ENCODE measurements around the gene IFRD1.

IFRD1 gene

GRCh38 chr7:112488264-112488552, 37.9 kb downstream of the IFRD1 start:
- no peaks in the 10 kb centered on the region for H3K9me3 ChIP-seq (ENCODE audit: insufficient read depth, low read depth, low read length)
- H3K4me1 ChIP-seq (ENCODE audit: insufficient read depth, low read length) = peaks cover 15% of the 10 kb centered on the region; the same call in 1 of the 2 replicates
- H3K4me3 ChIP-seq (ENCODE audit: low read length) = no peak overlapping the region
- no peak overlapping the region for H3K9ac ChIP-seq (ENCODE audit: low read depth, low read length)
- H3K36me3 ChIP-seq (ENCODE audit: insufficient read depth, low read length) = no peaks in the 10 kb centered on the region
- no peak overlapping the region for H3K27ac ChIP-seq (ENCODE audit: low read depth, low read length)
- 95% methylated on average over 4 of the region's 4 CpGs for WGBS
- no peaks in the 10 kb centered on the region for H3K27me3 ChIP-seq (ENCODE audit: insufficient read depth, low read length)

GRCh38 chr7:112492186-112492585, 41.9 kb downstream of the IFRD1 start:
- Histone ChIP-seq H3K9me3 (ENCODE audit: insufficient read depth, low read depth, low read length) (no peaks in the 10 kb centered on the region), H3K4me3 (ENCODE audit: low read length) (no peak overlapping the region), H3K36me3 (ENCODE audit: insufficient read depth, low read length) (no peaks in the 10 kb centered on the region), H3K9ac (ENCODE audit: low read depth, low read length) (no peak overlapping the region), H3K27ac (ENCODE audit: low read depth, low read length) (no peak overlapping the region), H3K27me3 (ENCODE audit: insufficient read depth, low read length) (no peaks in the 10 kb centered on the region), H3K4me1 (ENCODE audit: insufficient read depth, low read length) (no peaks in the 10 kb centered on the region)
- 93% methylated on average over 2 of the region's 2 CpGs for WGBS

GRCh38 chr7:112494656-112495055, 44.4 kb downstream of the IFRD1 start:
- Histone ChIP-seq H3K27ac (ENCODE audit: low read depth, low read length) (no peak overlapping the region), H3K4me1 (ENCODE audit: insufficient read depth, low read length) (no peaks in the 10 kb centered on the region), H3K9ac (ENCODE audit: low read depth, low read length) (no peak overlapping the region), H3K27me3 (ENCODE audit: insufficient read depth, low read length) (no peaks in the 10 kb centered on the region), H3K36me3 (ENCODE audit: insufficient read depth, low read length) (no peaks in the 10 kb centered on the region), H3K4me3 (ENCODE audit: low read length) (no peak overlapping the region), H3K9me3 (ENCODE audit: insufficient read depth, low read depth, low read length) (no peaks in the 10 kb centered on the region)
- 86% methylated on average over 2 of the region's 2 CpGs for WGBS

DNA sequence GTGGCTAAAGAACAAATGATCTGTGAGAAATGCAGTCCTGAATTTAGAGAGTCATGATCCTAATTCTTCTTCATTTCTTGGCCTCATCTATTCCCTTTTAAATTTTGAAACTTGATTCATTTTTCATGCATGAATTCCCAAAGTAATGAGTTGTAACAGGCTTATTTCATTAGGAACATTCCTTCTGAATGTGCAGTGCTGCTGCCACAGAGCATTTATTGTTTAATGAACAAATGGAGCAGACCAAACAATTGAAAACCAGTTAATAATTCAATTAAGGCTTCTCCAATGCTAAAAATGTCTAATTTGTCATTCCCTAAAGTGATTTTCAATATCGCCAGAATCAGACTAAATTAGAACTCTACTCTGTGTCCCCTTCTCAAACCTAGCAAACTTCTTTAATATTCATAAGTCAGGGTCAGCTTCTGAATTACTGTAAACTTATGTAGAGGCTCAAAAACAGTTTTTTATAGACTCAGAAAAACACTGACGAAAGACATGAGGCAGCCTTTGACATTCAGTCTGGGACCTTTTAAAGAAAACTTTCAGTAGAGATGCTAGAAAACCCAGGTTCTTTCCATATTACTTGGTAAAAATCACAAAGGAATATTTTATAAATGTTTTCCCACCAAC, 45.0 kb downstream of the IFRD1 start:
- Histone ChIP-seq H3K9ac (ENCODE audit: low read depth, low read length) (no peak overlapping the region), H3K9me3 (ENCODE audit: insufficient read depth, low read depth, low read length) (no peaks in the 10 kb centered on the region), H3K4me1 (ENCODE audit: insufficient read depth, low read length) (no peaks in the 10 kb centered on the region), H3K27me3 (ENCODE audit: insufficient read depth, low read length) (no peaks in the 10 kb centered on the region), H3K27ac (ENCODE audit: low read depth, low read length) (no peak overlapping the region), H3K36me3 (ENCODE audit: insufficient read depth, low read length) (no peaks in the 10 kb centered on the region), H3K4me3 (ENCODE audit: low read length) (no peak overlapping the region)
- 94% methylated on average over 2 of the region's 2 CpGs for WGBS

GRCh38 chr7:112495810-112496462, 45.7 kb downstream of the IFRD1 start:
- WGBS = 54% methylated on average over 6 of the region's 6 CpGs
- no peaks in the 10 kb centered on the region for H3K27me3 ChIP-seq (ENCODE audit: insufficient read depth, low read length)
- H3K4me3 ChIP-seq (ENCODE audit: low read length) = no peak overlapping the region
- no peak overlapping the region for H3K27ac ChIP-seq (ENCODE audit: low read depth, low read length)
- no peak overlapping the region for H3K9ac ChIP-seq (ENCODE audit: low read depth, low read length)
- H3K4me1 ChIP-seq (ENCODE audit: insufficient read depth, low read length) = no peaks in the 10 kb centered on the region
- no peaks in the 10 kb centered on the region for H3K36me3 ChIP-seq (ENCODE audit: insufficient read depth, low read length)
- no peaks in the 10 kb centered on the region for H3K9me3 ChIP-seq (ENCODE audit: insufficient read depth, low read depth, low read length)

GRCh38 chr7:112497481-112497880, 47.2 kb downstream of the IFRD1 start:
- Histone ChIP-seq H3K36me3 (ENCODE audit: insufficient read depth, low read length) (no peaks in the 10 kb centered on the region), H3K27ac (ENCODE audit: low read depth, low read length) (no peak overlapping the region), H3K4me1 (ENCODE audit: insufficient read depth, low read length) (no peaks in the 10 kb centered on the region), H3K9ac (ENCODE audit: low read depth, low read length) (no peak overlapping the region), H3K9me3 (ENCODE audit: insufficient read depth, low read depth, low read length) (no peaks in the 10 kb centered on the region), H3K27me3 (ENCODE audit: insufficient read depth, low read length) (no peaks in the 10 kb centered on the region), H3K4me3 (ENCODE audit: low read length) (no peak overlapping the region)
- 57% methylated on average over 2 of the region's 2 CpGs for WGBS

DNA sequence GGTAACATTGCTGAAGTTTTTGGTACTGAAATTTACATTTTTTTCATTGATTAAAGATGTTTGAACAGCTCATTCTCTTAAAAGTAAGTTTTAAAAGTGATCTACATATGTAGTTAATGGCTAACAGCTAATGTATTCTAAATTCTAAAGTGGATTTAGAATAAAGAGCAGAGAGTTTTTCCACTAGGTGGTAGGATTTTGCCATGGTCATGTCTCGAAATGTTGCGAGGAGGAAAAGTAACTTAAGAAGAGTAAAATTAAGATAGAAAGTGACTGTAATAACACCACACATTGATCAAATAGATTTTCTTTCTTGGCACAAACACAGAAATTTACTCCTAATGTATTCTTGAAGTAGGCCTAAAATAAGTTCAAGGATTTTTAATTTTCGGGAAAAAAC, 50.4 kb downstream of the IFRD1 start:
- Histone ChIP-seq H3K27ac (ENCODE audit: low read depth, low read length) (no peak overlapping the region), H3K4me3 (ENCODE audit: low read length) (no peak overlapping the region), H3K27me3 (ENCODE audit: insufficient read depth, low read length) (no peaks in the 10 kb centered on the region), H3K9ac (ENCODE audit: low read depth, low read length) (no peak overlapping the region), H3K9me3 (ENCODE audit: insufficient read depth, low read depth, low read length) (no peaks in the 10 kb centered on the region), H3K4me1 (ENCODE audit: insufficient read depth, low read length) (no peaks in the 10 kb centered on the region), H3K36me3 (ENCODE audit: insufficient read depth, low read length) (no peaks in the 10 kb centered on the region)
- 100% methylated on average over 2 of the region's 3 CpGs for WGBS

DNA sequence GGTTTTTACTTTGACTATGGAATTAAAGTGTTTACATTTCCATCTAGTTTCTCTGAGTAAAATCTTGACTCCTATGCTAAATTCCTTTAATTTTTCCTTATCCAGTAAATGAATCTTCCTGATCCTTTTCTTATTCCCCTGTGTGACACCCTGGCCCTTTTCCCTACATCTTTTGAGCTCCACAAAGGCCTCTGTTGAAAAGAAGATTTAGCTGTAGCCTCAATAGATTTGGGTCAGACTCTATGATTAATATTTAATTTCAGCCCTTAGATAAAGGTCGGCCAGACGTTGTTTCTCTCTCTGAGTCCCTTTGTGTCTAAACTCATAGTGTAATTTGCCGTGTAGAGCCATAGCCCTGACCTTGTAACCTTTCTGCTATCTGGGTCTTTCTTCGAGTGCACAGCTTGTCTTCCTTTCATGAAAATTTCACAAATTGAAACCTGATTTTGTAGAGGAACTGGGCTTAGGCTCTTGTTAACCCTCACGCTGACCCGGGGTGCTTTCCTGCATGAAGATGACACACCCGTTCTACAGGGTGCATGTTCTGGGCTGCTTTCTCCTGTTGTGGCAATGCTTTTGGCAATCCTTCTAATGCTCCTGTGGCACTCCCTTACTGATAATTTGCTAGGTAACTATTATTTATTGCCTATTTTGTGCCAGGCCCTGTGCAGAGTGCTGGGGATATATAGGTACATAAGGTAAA, 51.7 kb downstream of the IFRD1 start:
- no peaks in the 10 kb centered on the region for H3K27me3 ChIP-seq (ENCODE audit: insufficient read depth, low read length)
- no peaks in the 10 kb centered on the region for H3K9me3 ChIP-seq (ENCODE audit: insufficient read depth, low read depth, low read length)
- 93% methylated on average over 7 of the region's 7 CpGs for WGBS
- no peak overlapping the region for H3K27ac ChIP-seq (ENCODE audit: low read depth, low read length)
- no peak overlapping the region for H3K9ac ChIP-seq (ENCODE audit: low read depth, low read length)
- H3K36me3 ChIP-seq (ENCODE audit: insufficient read depth, low read length) = no peaks in the 10 kb centered on the region
- H3K4me1 ChIP-seq (ENCODE audit: insufficient read depth, low read length) = no peaks in the 10 kb centered on the region
- no peak overlapping the region for H3K4me3 ChIP-seq (ENCODE audit: low read length)

GRCh38 chr7:112502700-112503099, 52.4 kb downstream of the IFRD1 start:
- Histone ChIP-seq H3K9me3 (ENCODE audit: insufficient read depth, low read depth, low read length) (no peaks in the 10 kb centered on the region), H3K4me1 (ENCODE audit: insufficient read depth, low read length) (no peaks in the 10 kb centered on the region), H3K27ac (ENCODE audit: low read depth, low read length) (no peak overlapping the region), H3K36me3 (ENCODE audit: insufficient read depth, low read length) (no peaks in the 10 kb centered on the region), H3K4me3 (ENCODE audit: low read length) (no peak overlapping the region), H3K27me3 (ENCODE audit: insufficient read depth, low read length) (no peaks in the 10 kb centered on the region), H3K9ac (ENCODE audit: low read depth, low read length) (no peak overlapping the region)
- WGBS = 93% methylated on average over 2 of the region's 2 CpGs

- Histone ChIP-seq H3K9ac (ENCODE audit: low read depth, low read length) (no peak overlapping the region), H3K36me3 (ENCODE audit: insufficient read depth, low read length) (no peaks in the 10 kb centered on the region), H3K4me3 (ENCODE audit: low read length) (no peak overlapping the region), H3K27me3 (ENCODE audit: insufficient read depth, low read length) (no peaks in the 10 kb centered on the region), H3K27ac (ENCODE audit: low read depth, low read length) (no peak overlapping the region), H3K9me3 (ENCODE audit: insufficient read depth, low read depth, low read length) (no peaks in the 10 kb centered on the region), H3K4me1 (ENCODE audit: insufficient read depth, low read length) (no peaks in the 10 kb centered on the region)
- WGBS = 87% methylated on average over 4 of the region's 4 CpGs
These were observed 53.2 kb downstream of the IFRD1 start for GRCh38 chr7:112503361-112503972.

DNA sequence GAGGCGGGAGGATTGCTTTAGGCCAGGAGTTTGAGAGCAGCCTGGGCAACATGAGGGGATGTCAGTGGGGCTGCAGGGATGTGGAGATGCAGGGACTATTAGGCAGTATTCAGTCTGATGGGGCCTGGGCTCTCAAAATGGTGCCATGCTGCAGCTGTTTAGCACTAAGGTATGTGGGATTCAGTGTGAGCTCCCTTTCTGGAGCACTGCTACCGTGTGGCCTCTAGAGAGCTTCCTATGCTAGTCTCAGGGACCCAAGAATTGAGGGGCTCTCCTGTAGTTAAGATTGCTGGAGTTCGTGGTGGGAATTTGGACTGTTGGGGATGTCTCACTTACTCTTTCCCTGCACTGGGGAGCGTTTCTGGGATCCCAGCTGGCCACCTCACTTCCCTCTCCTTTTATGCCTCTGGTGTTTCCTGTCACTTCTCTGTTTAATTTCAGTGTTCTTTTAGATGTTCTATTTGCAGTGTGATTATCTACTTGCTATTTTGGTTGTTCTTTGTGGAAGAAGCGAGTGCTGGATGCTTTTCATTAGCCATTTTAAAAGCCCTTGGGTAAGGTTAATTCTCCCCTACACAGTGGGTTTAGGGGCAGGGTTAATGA, 53.9 kb downstream of the IFRD1 start:
- H3K36me3 ChIP-seq (ENCODE audit: insufficient read depth, low read length) = no peaks in the 10 kb centered on the region
- H3K9me3 ChIP-seq (ENCODE audit: insufficient read depth, low read depth, low read length) = no peaks in the 10 kb centered on the region
- WGBS = 94% methylated on average over 5 of the region's 5 CpGs
- no peak overlapping the region for H3K27ac ChIP-seq (ENCODE audit: low read depth, low read length)
- no peak overlapping the region for H3K4me3 ChIP-seq (ENCODE audit: low read length)
- H3K9ac ChIP-seq (ENCODE audit: low read depth, low read length) = no peak overlapping the region
- H3K4me1 ChIP-seq (ENCODE audit: insufficient read depth, low read length) = no peaks in the 10 kb centered on the region
- no peaks in the 10 kb centered on the region for H3K27me3 ChIP-seq (ENCODE audit: insufficient read depth, low read length)

Data from HUES64 (cell line).